HEK293T (cell line): ENCODE measurements around the gene ANKS1B.

Experiments used
- CTCF ChIA-PET: fragments of 350-600 bp; formaldehyde crosslinking; extraction: SDS; loops from one replicate; lab custom pipeline; 2021; ENCODE audit warnings: antibody characterized with exemption, inconsistent platforms; lab: Yijun Ruan, JAX
- POLR2A ChIA-PET: fragments of 350-600 bp; formaldehyde crosslinking; extraction: SDS; loops from one replicate; lab custom pipeline; 2020; ENCODE audit warnings: antibody characterized with exemption, inconsistent platforms; lab: Yijun Ruan, JAX
- DNase-seq: peaks from one replicate; pipeline ENCODE4 v3.0.0; 2012; ENCODE audit warnings: mixed read lengths; ENCODE audit errors: extremely low spot score
- ARNT ChIP-seq: fragments of 450-650 bp; IDR thresholded peaks from 2 replicates; pipeline ENCODE4 v1.6.1; 2017; ENCODE audit warnings: mild to moderate bottlenecking
- BHLHE40 ChIP-seq: fragments of 450-650 bp; IDR thresholded peaks from 2 replicates; pipeline ENCODE4 v1.6.1; 2016; ENCODE audit warnings: mild to moderate bottlenecking, moderate library complexity, borderline replicate concordance
- CTBP1 ChIP-seq: fragments of 450-650 bp; IDR thresholded peaks from 2 replicates; pipeline ENCODE4 v1.6.1; 2016; ENCODE audit warnings: borderline replicate concordance
- ELF4 ChIP-seq: fragments of 450-650 bp; IDR thresholded peaks from 2 replicates; pipeline ENCODE4 v1.6.1; 2017; ENCODE audit warnings: antibody characterized with exemption
- FOXA1 ChIP-seq: fragments of 450-650 bp; IDR thresholded peaks from 2 replicates; pipeline ENCODE4 v1.6.1; 2016; ENCODE audit warnings: mild to moderate bottlenecking
- FOXK2 ChIP-seq: fragments of 450-650 bp; IDR thresholded peaks from 2 replicates; pipeline ENCODE4 v1.6.1; 2016; ENCODE audit warnings: mild to moderate bottlenecking
- FOXM1 ChIP-seq: fragments of 450-650 bp; IDR thresholded peaks from 2 replicates; pipeline ENCODE4 v1.6.1; 2017; ENCODE audit warnings: mild to moderate bottlenecking, borderline replicate concordance
- HDGF ChIP-seq: fragments of 450-650 bp; IDR thresholded peaks from 2 replicates; pipeline ENCODE4 v1.6.1; 2017; ENCODE audit warnings: antibody characterized with exemption, borderline replicate concordance
- L3MBTL2 ChIP-seq: fragments of 450-650 bp; conservative IDR thresholded peaks from 2 replicates; pipeline ENCODE4 v1.6.1; 2016; ENCODE audit warnings: mild to moderate bottlenecking
- LEF1 ChIP-seq: fragments of 450-650 bp; IDR thresholded peaks from 2 replicates; pipeline ENCODE4 v1.6.1; 2017; ENCODE audit warnings: mild to moderate bottlenecking, borderline replicate concordance
- NFRKB ChIP-seq: fragments of 450-650 bp; IDR thresholded peaks from 2 replicates; pipeline ENCODE4 v1.6.1; 2016; ENCODE audit warnings: mild to moderate bottlenecking, moderate library complexity
- SP1 ChIP-seq: fragments of 450-650 bp; IDR thresholded peaks from 2 replicates; pipeline ENCODE4 v1.6.1; 2017
- SUZ12 ChIP-seq: fragments of 450-650 bp; IDR thresholded peaks from 2 replicates; pipeline ENCODE4 v1.6.1; 2016; ENCODE audit warnings: mild to moderate bottlenecking
- TARDBP ChIP-seq: fragments of 450-650 bp; IDR thresholded peaks from 2 replicates; pipeline ENCODE4 v1.6.1; 2016
- ZNF384 ChIP-seq: fragments of 450-650 bp; IDR thresholded peaks from 2 replicates; pipeline ENCODE4 v1.6.1; 2016
- TF ChIP-seq, protein P1 (sequence below): fragments of 450-650 bp; IDR thresholded peaks from 2 replicates; pipeline ENCODE4 v1.6.1; 2016

Gene ANKS1B

DNA sequence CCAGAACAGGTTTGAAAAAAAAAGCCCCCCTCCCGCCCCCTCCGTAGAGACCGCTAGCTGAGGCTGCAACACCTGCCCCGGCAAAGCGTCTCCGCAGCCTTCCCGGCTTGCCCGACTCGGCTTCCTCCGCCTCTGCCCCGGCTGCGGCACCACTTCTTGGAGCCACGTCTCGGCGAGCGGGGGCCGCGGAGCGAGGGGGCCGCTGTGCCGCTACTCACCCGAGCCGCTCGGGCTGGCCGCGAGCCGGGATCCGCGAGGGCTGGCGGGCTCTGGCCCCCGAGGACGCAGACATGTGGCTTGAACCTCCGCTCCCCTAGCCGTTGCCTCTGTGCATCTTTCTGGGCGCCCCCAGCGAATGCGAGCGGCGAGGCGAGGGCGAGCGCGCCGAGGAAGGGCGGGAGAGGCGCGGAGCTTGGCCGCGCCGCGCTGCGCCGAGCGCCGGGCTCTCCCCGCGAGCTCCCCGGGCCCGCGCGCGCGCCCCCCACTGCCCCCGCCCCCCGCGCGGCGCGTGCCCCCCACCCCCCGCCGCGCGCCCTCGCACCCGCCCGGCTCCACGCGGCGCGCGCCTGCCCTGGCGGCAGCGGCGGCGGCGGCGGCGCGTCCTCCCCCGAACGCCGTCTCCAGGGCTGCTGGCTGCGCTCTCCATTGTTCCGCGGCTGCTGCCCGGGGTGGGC is 1090.2 kb downstream of the ANKS1B start:
- TF ChIP-seq CTBP1 (no peak), NFRKB (no peak), HDGF (no peak), LEF1 (no peak), FOXK2 (no peak), FOXA1 (no peak), ZNF384 (no peak), SUZ12 (no peak), BHLHE40 (no peak), FOXM1 (no peak), SP1 (no peak), TARDBP (no peak), ELF4 (no peak), L3MBTL2 (no peak), ARNT (no peak)
- TF ChIP-seq, protein P1, sequence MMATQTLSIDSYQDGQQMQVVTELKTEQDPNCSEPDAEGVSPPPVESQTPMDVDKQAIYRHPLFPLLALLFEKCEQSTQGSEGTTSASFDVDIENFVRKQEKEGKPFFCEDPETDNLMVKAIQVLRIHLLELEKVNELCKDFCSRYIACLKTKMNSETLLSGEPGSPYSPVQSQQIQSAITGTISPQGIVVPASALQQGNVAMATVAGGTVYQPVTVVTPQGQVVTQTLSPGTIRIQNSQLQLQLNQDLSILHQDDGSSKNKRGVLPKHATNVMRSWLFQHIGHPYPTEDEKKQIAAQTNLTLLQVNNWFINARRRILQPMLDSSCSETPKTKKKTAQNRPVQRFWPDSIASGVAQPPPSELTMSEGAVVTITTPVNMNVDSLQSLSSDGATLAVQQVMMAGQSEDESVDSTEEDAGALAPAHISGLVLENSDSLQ = no peak
- ChIA-PET CTCF (no interaction called here), POLR2A (no interaction called here)
- DNase-seq = peak; percentile 44

DNA sequence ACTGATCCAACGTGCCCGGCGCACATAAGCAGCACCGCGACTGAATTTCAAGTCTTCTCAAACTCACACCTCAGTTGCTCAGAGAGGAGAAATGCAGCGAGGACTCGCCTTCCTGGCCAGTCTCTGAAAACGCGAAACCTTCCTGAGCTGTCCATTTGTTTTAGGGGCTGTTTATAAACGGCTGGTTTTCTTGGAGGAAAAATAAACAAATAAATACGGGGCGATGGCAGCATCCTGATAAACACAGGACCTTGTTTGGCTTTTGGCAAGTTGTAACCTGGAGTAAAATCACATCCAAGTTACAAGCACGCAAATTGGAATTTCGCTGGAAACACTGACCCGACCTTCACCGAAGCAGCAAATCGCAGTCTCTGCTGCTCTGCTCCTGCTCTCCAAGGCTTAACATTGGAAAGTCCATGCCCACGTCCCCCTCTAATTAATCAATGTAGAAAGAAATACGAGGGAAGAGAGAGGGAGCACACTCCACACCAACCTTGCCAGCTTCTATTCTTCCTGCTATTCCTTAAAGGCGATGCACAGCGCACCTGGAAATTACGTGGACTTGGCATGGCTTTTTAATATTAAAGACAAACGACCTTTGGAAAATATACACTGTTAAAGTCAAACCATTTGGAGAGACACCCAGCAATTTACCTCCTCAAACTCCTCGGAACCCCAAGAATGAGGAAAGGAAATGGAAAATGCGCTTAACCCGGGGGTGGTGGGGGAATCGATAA is 1090.9 kb downstream of the ANKS1B start:
- CTCF ChIA-PET = no interaction called here
- POLR2A ChIA-PET = no interaction called here
- DNase-seq = no peak
- TF ChIP-seq SUZ12 = no peak
- no peak for TF ChIP-seq FOXA1
- TF ChIP-seq LEF1 = no peak
- no peak for TF ChIP-seq L3MBTL2
- no peak for TF ChIP-seq FOXM1
- TF ChIP-seq SP1 = no peak
- no peak for TF ChIP-seq BHLHE40
- TF ChIP-seq, protein P1 = no peak

DNA sequence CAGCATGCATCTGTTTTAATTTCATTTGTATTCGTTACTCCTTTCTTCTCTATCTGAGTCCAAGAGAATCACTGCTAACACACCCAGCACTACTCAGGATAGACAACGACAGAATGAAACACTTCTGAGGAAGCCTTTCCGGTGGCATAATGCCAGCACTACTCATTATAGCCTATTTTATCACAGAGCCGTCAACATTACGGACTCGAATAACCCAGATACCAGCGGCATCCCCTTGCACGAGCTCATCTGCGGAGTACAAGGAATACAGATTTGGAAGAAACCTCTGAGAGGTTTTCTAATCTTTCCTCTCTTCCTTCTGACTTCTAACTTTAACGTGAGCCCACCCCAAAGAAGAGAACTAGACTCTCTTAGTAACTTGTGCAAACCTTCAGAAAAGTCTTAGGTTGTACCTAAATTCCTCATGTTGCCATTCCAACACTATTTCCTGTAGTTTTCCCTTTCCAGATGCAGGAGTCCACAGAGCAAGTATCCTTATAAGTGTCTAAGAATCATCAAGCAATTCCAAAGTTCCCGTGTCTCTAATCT is 1091.5 kb downstream of the ANKS1B start:
- TF ChIP-seq SUZ12 = no peak
- TF ChIP-seq L3MBTL2 = no peak
- TF ChIP-seq SP1 = no peak
- no peak for TF ChIP-seq HDGF
- TF ChIP-seq, protein P1 = no peak
- no peak for TF ChIP-seq CTBP1
- no peak for TF ChIP-seq FOXA1
- TF ChIP-seq LEF1 = no peak
- no peak for TF ChIP-seq NFRKB
- no peak for TF ChIP-seq TARDBP
- ChIA-PET POLR2A (no interaction called here), CTCF (no interaction called here)
- DNase-seq = no peak

DNA sequence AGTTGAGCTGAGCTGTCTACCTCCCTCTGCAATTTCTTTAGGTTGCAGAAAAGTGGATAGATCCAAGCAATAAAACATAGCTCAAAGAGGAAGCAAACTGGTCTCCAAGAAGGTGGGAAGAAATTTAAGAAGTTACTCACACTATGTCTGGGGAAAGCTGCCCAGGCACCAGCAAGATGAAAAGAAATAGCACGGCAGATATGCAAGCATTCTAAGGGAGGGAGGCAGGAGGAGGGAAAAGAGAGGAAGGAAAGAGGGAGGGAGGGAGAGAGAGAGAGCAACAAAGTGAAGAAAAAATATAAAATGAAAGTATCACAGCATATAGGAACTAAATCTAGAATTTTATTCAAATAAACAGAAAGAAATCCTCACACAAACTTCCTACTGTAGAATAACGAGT is 1099.0 kb downstream of the ANKS1B start:
- TF ChIP-seq L3MBTL2 = no peak
- TF ChIP-seq FOXK2 = no peak
- no peak for TF ChIP-seq TARDBP
- no peak for TF ChIP-seq SP1
- no peak for TF ChIP-seq BHLHE40
- TF ChIP-seq ELF4 = no peak
- TF ChIP-seq, protein P1 = no peak
- no peak for TF ChIP-seq SUZ12
- no peak for TF ChIP-seq NFRKB
- TF ChIP-seq HDGF = no peak
- no peak for TF ChIP-seq CTBP1
- no peak for TF ChIP-seq ARNT
- TF ChIP-seq FOXA1 = no peak
- CTCF ChIA-PET = no interaction called here
- no peak for DNase-seq
- POLR2A ChIA-PET = interaction anchor here (0.6 kb wide), 1 partner anchor 353 kb away, joined by 3 read pairs; no protein-coding TSS in a partner anchor

DNA sequence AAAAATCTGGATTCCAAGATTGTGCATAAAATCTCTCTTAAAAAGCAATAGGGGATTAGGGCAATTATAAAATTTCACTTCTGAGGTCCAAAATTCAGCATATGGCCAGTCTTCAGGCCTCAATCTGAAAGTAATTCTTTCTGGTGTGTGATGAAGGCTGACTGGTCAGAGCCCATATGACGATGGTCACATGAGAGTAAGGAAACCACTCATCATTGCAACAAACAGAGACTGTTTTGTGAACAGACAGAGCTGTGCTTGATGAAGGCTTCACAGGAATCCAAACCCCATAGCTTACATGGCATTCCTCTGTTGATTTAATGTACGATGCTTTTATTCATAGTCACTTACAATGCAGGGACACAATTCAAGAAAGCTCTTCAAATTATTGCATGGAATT is 1101.5 kb downstream of the ANKS1B start:
- TF ChIP-seq L3MBTL2 (no peak), FOXM1 (no peak), LEF1 (no peak), ZNF384 (no peak), BHLHE40 (no peak)
- TF ChIP-seq, protein P1 = no peak
- ChIA-PET CTCF (no interaction called here), POLR2A (no interaction called here)
- no peak for DNase-seq
